A549 (cell line): ENCODE measurements around the gene HLCS. TPM values are rescaled to one million over a fixed set of nuclear protein-coding genes. Genes with fewer than 3 reads are reported as not detected.

ENCODE experiments used
- ATAC-seq, 2 experiments: fragments of 200-7000 bp in 1 of 2; fragments of >200 bp in 1 of 2; cut with Nextera tagmentation in 1 of 2; cut with Tn5 transposase in 1 of 2; 3 replicates each; pipeline versions ENCODE4 v1.8.0 to v1.9.1; 2018 to 2020; ENCODE audit warnings: mild to moderate bottlenecking in 1 of 2, moderate library complexity in 1 of 2
- CTCF ChIA-PET: fragments of 300-600 bp; sonication (Branson Sonifier 250); formaldehyde crosslinking; extraction: SDS; loops from one replicate; lab custom pipeline; 2021; ENCODE audit warnings: antibody characterized with exemption, inconsistent platforms; lab: Yijun Ruan, JAX
- POLR2A ChIA-PET: fragments of 350-600 bp; formaldehyde crosslinking; extraction: SDS; loops from one replicate; lab custom pipeline; 2021; ENCODE audit warnings: antibody characterized with exemption, inconsistent platforms; lab: Yijun Ruan, JAX
- DNase-seq, 2 experiments: peaks; one replicate each; pipeline versions ENCODE4 v3.0.0 to v3.0.0-alpha.2; 2011 to 2016; ENCODE audit warnings: low read depth in 1 of 2, low spot score in 1 of 2
- FAIRE-seq: peaks from 2 replicates; lab custom pipeline; 2011; peaks lifted over from hg19 to GRCh38; lab: Jason Lieb, UNC
- H3K27ac ChIP-seq, 2 experiments: fragments of >200 bp; sonication (Bioruptor Twin); formaldehyde crosslinking; 3 replicates each; pipeline ENCODE4 v1.5.1; 2016 to 2017
- H3K4me1 ChIP-seq: fragments of >200 bp; sonication (Bioruptor Twin); formaldehyde crosslinking; 3 replicates; pipeline ENCODE4 v1.6.1; 2016
- H3K4me2 ChIP-seq: fragments of >200 bp; sonication (Bioruptor Twin); formaldehyde crosslinking; 3 replicates; pipeline ENCODE4 v1.6.1; 2016
- H3K4me3 ChIP-seq: fragments of >200 bp; sonication (Bioruptor Twin); formaldehyde crosslinking; 3 replicates; pipeline ENCODE4 v1.5.1; 2016
- H3K9me3 ChIP-seq: fragments of >200 bp; sonication (Bioruptor Twin); formaldehyde crosslinking; 3 replicates; pipeline ENCODE4 v1.6.1; 2016
- CTCF ChIP-seq: fragments of >200 bp; sonication (Bioruptor Twin); formaldehyde crosslinking; IDR thresholded peaks from 3 replicates; pipeline ENCODE4 v1.5.1; 2016
- E2F6 ChIP-seq: IDR thresholded peaks from 2 replicates; pipeline ENCODE4 v1.6.1; 2012; ENCODE audit warnings: low read depth, borderline replicate concordance
- GATA3 ChIP-seq: IDR thresholded peaks from 2 replicates; pipeline ENCODE4 v1.6.1; 2012; ENCODE audit warnings: borderline replicate concordance
- HDAC2 ChIP-seq: fragments of 200-600 bp; sonication (generic); IDR thresholded peaks from 2 replicates; pipeline ENCODE4 v1.6.1; 2016
- HES2 ChIP-seq: fragments of >200 bp; sonication (Bioruptor Twin); formaldehyde crosslinking; IDR thresholded peaks from 2 replicates; pipeline ENCODE4 v1.6.1; 2016
- HOXB13 ChIP-seq: fragments of 250-450 bp; sonication (Bioruptor Pico); IDR thresholded peaks from 2 replicates; pipeline ENCODE4 v1.5.0; 2020; ENCODE audit warnings: low read depth, mild to moderate bottlenecking, moderate library complexity
- JUNB ChIP-seq: fragments of >200 bp; sonication (Bioruptor Twin); formaldehyde crosslinking; IDR thresholded peaks from 2 replicates; pipeline ENCODE4 v1.6.1; 2016
- KDM1A ChIP-seq: fragments of 200-600 bp; sonication (generic); IDR thresholded peaks from 2 replicates; pipeline ENCODE4 v1.6.1; 2016; ENCODE audit warnings: low read depth, mild to moderate bottlenecking
- KDM5A ChIP-seq: fragments of 200-600 bp; sonication (generic); IDR thresholded peaks from 2 replicates; pipeline ENCODE4 v1.6.1; 2016; ENCODE audit warnings: antibody characterized with exemption, mild to moderate bottlenecking
- MAX ChIP-seq: IDR thresholded peaks from 2 replicates; pipeline ENCODE4 v1.6.1; 2012
- NFE2L2 ChIP-seq: fragments of 150-350 bp; conservative IDR thresholded peaks from 2 replicates; pipeline ENCODE4 v1.6.1; 2014; ENCODE audit warnings: low read length
- NPAS2 ChIP-seq: fragments of 250-450 bp; sonication (Bioruptor Pico); IDR thresholded peaks from 2 replicates; pipeline ENCODE4 v1.8.0; 2022; ENCODE audit warnings: mild to moderate bottlenecking, moderate library complexity, borderline replicate concordance
- PBX3 ChIP-seq: IDR thresholded peaks from 2 replicates; pipeline ENCODE4 v1.6.1; 2012
- POLR2A ChIP-seq: IDR thresholded peaks from 2 replicates; pipeline ENCODE4 v1.6.1; 2012; ENCODE audit warnings: mild to moderate bottlenecking, low read length
- POLR2AphosphoS2 ChIP-seq: conservative IDR thresholded peaks from 2 replicates; pipeline ENCODE4 v1.6.1; 2012; ENCODE audit warnings: low read length, improper control_type of control experiment, inconsistent platforms
- RAD21 ChIP-seq, 2 experiments: fragments of >200 bp in 1 of 2; sonication (Bioruptor Twin) in 1 of 2; formaldehyde crosslinking in 1 of 2; IDR thresholded peaks in 1 of 2; conservative IDR thresholded peaks in 1 of 2; 2 replicates in 1 of 2; 3 replicates in 1 of 2; pipeline ENCODE4 v1.6.1; 2012 to 2018; ENCODE audit warnings: inconsistent platforms in 1 of 2
- SMC3 ChIP-seq: fragments of >200 bp; sonication (Bioruptor Twin); formaldehyde crosslinking; IDR thresholded peaks from 3 replicates; pipeline ENCODE4 v1.6.1; 2018; ENCODE audit warnings: inconsistent platforms
- TFCP2L1 ChIP-seq: fragments of 250-450 bp; sonication (Bioruptor Pico); IDR thresholded peaks from 2 replicates; pipeline ENCODE4 v1.5.0; 2021; ENCODE audit warnings: mild to moderate bottlenecking
- TP53 ChIP-seq: fragments of 250-450 bp; sonication (Bioruptor Pico); IDR thresholded peaks from 2 replicates; pipeline ENCODE4 v1.5.0; 2021; ENCODE audit warnings: mild to moderate bottlenecking, moderate library complexity
- USF2 ChIP-seq: fragments of 450-650 bp; IDR thresholded peaks from 2 replicates; pipeline ENCODE4 v1.6.1; 2014; ENCODE audit warnings: antibody characterized with exemption
- ZFP36 ChIP-seq: fragments of 450-650 bp; IDR thresholded peaks from 2 replicates; pipeline ENCODE4 v1.6.1; 2014; ENCODE audit warnings: borderline replicate concordance; ENCODE audit not compliant: partially characterized antibody
- WGBS: methylation state at CpG from one replicate; pipeline ENCODE4 v1.1.6; 2017; ENCODE audit errors: missing lambda C conversion rate; 5-methylcytosine and 5-hydroxymethylcytosine counted together
- polyA plus RNA-seq, 4 experiments: library from polyadenylated mRNA; depleted of rRNA in 3 of 4; stranded (reverse); fragments of >200 nt; fragmentation: RNase III in 1 of 4; extraction: RNeasy Plus Mini Kit Qiagen cat#74134 plus additional on column Dnase treatment in 1 of 4; gene quantifications; 2 replicates in 3 of 4; 3 replicates in 1 of 4; pipeline ENCODE4 v1.2.3, GENCODE V29; 2011 to 2017

The HLCS gene
- polyA plus RNA-seq, 2 of the 4 experiments (the other 2 are of a cell fraction), result 8.4 to 24.3 TPM

GRCh38 chr21:36976882-36977651 lies 10.6 kb upstream of the HLCS start:
- TF ChIP-seq RAD21 (conservative IDR thresholded peaks at IDR 0.05 in 1 of 2, IDR thresholded peaks at IDR 0.05 in 1 of 2), result peak; percentile 71 to 79
- TF ChIP-seq CTCF, result peak; percentile 83
- TF ChIP-seq JUNB, result no peak
- no peak for TF ChIP-seq KDM1A
- TF ChIP-seq SMC3, result peak; percentile 74
- Histone ChIP-seq H3K4me3 (no peak overlapping the region), H3K4me1 (peaks cover 9% of the 10 kb centered on the region; the same call in 1 of the 3 replicates), H3K4me2 (peak overlapping the region; percentile 59), H3K27ac (peak overlapping the region; percentile 10 to 69; a peak in 3 of 6 replicates), H3K9me3 (no peaks in the 10 kb centered on the region)
- ATAC-seq (peak; percentile 82 to 88), DNase-seq (peak; percentile 23 to 84), FAIRE-seq (no peak)
- 26% methylated on average over 8 of the region's 8 CpGs for WGBS
- ChIA-PET POLR2A (interaction anchor here (0.8 to 1.8 kb wide), 3 partner anchors 11 to 290 kb away, joined by 3 to 11 read pairs (median 4); partner anchors contain the start of gene VPS26C), CTCF (interaction anchor here (0.6 to 5.6 kb wide), 32 partner anchors 9 to 592 kb away, joined by 3 to 55 read pairs (median 3); partner anchors contain the start of genes CHAF1B and RIPPLY3)

- DNase-seq (no peak), ATAC-seq (no peak)
- no peak for TF ChIP-seq HDAC2
- TF ChIP-seq NFE2L2, result no peak
- TF ChIP-seq POLR2AphosphoS2, result no peak
- TF ChIP-seq ZFP36, result no peak
- no peak for TF ChIP-seq TFCP2L1 (CRISPR knock-in tag)
- no peak for TF ChIP-seq MAX
- TF ChIP-seq POLR2A, result no peak
- TF ChIP-seq HOXB13 (CRISPR knock-in tag), result no peak
- no peak for TF ChIP-seq KDM5A
- TF ChIP-seq NPAS2 (CRISPR knock-in tag), result no peak
- TF ChIP-seq PBX3, result no peak
- no peak for TF ChIP-seq JUNB
- no peak for TF ChIP-seq E2F6
- TF ChIP-seq TP53 (CRISPR knock-in tag), result no peak
- TF ChIP-seq USF2, result no peak
- no peak for TF ChIP-seq GATA3
- no peak for TF ChIP-seq HES2
- TF ChIP-seq, all 56 proteins: peak for 0
- Histone ChIP-seq H3K9me3 (no peaks in the 10 kb centered on the region), H3K4me3 (no peak overlapping the region), H3K4me1 (peaks cover 9% of the 10 kb centered on the region; the same call in 1 of the 3 replicates), H3K27ac (no peak overlapping the region), H3K4me2 (no peak overlapping the region)
- CTCF ChIA-PET, result interaction anchor here (0.6 to 5.6 kb wide), 25 partner anchors 8 to 591 kb away, joined by 3 to 55 read pairs (median 4); partner anchors contain the start of gene CHAF1B
- 53% methylated on average over 5 of the region's 5 CpGs for WGBS
- POLR2A ChIA-PET, result interaction anchor here (1.0 to 1.8 kb wide), 2 partner anchors 10 to 13 kb away, joined by 3 to 11 read pairs; no protein-coding TSS in a partner anchor
- no peak for FAIRE-seq
Observed at GRCh38 chr21:36976228-36976861, 9.9 kb upstream of the HLCS start.
